ENCODE results near the gene ANXA4. TPM values are rescaled to one million over a fixed set of nuclear protein-coding genes. Genes with fewer than 3 reads are reported as not detected.
"Not testable (repeated sequence)": the region's sequence is repeated elsewhere in the genome, so short reads cannot be mapped to it uniquely, and the experiment has no call there.

The ANXA4 gene
- total and polyA plus RNA-seq, 7 donors = 33.3 to 183 (median 55.8) TPM

DNA sequence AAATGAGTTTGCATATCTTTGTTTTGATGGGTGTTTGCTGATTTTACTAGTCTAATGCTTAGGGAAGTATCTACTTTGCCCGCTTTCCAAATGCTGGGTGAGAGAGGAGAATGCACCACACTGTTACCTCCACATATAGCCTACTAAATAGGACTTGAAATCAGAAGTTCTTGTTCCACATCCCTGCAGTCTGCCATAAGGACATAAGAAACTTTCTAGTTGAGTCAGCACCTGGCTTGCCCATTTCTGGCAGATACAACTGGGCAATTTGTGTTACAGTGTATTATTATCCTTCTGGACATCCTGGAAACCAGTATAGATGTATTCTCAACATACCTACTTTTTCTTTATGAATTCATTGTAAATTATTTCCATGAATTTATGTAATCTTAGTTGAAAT, 29.5 kb downstream of the ANXA4 start:
- Histone ChIP-seq H3K27ac (no peak overlapping the region), H3K36me3 (no peaks in the 10 kb centered on the region), H3K4me1 (peaks cover 0 to 31% (median 28%) of the 10 kb centered on the region in 4 donors), H3K27me3 (no peaks in the 10 kb centered on the region), H3K9me3 (peaks cover 0 to 4% (median 0%) of the 10 kb centered on the region in 4 donors), H3K4me3 (no peak overlapping the region)
- WGBS, 2 donors = 97 to 98% methylated on average over 1 of the region's 1 CpG
- DNase-seq = no peak
- intact Hi-C loops (cut with DNase I) = no loop called here
- TF ChIP-seq POLR2AphosphoS5 (IDR thresholded peaks at IDR 0.05) (no peak), POLR2A (IDR thresholded peaks at IDR 0.05) (no peak)

DNA sequence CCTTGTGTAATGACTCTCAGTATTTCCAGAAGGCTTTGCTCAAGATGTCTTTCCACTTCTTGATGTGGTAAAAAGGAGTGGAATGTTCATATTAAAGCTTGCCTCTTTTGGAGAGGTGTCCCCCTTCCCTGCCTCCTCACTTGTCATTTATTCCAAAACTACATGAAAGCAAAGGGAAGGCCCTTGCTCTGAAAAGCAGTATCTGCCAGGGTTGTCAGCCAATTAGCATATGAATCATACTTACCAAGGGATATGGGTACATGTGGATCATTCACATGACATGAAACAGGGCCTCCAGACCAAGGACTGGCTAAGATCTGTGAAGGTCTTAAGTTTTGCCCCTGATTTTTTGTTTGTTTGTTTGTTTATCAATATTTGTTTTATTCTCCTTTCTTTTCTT, 31.3 kb downstream of the ANXA4 start:
- H3K4me3 ChIP-seq = no peak overlapping the region
- no peak for DNase-seq
- intact Hi-C loops (cut with DNase I) = no loop called here
- H3K27me3 ChIP-seq = no peaks in the 10 kb centered on the region
- H3K36me3 ChIP-seq = no peaks in the 10 kb centered on the region
- no peak for TF ChIP-seq POLR2A (IDR thresholded peaks at IDR 0.05)
- TF ChIP-seq POLR2AphosphoS5 (IDR thresholded peaks at IDR 0.05) = no peak
- TF ChIP-seq EP300 (IDR thresholded peaks at IDR 0.05) = no peak
- TF ChIP-seq, protein P1, sequence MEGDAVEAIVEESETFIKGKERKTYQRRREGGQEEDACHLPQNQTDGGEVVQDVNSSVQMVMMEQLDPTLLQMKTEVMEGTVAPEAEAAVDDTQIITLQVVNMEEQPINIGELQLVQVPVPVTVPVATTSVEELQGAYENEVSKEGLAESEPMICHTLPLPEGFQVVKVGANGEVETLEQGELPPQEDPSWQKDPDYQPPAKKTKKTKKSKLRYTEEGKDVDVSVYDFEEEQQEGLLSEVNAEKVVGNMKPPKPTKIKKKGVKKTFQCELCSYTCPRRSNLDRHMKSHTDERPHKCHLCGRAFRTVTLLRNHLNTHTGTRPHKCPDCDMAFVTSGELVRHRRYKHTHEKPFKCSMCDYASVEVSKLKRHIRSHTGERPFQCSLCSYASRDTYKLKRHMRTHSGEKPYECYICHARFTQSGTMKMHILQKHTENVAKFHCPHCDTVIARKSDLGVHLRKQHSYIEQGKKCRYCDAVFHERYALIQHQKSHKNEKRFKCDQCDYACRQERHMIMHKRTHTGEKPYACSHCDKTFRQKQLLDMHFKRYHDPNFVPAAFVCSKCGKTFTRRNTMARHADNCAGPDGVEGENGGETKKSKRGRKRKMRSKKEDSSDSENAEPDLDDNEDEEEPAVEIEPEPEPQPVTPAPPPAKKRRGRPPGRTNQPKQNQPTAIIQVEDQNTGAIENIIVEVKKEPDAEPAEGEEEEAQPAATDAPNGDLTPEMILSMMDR (IDR thresholded peaks at IDR 0.05) = no peak
- peak overlapping the region in 3 of 4 donors; percentile 4 to 37 (median 26) for H3K27ac ChIP-seq
- H3K4me1 ChIP-seq = peaks cover 0 to 20% (median 16%) of the 10 kb centered on the region in 4 donors
- peaks cover 0 to 4% (median 0%) of the 10 kb centered on the region in 4 donors for H3K9me3 ChIP-seq

DNA sequence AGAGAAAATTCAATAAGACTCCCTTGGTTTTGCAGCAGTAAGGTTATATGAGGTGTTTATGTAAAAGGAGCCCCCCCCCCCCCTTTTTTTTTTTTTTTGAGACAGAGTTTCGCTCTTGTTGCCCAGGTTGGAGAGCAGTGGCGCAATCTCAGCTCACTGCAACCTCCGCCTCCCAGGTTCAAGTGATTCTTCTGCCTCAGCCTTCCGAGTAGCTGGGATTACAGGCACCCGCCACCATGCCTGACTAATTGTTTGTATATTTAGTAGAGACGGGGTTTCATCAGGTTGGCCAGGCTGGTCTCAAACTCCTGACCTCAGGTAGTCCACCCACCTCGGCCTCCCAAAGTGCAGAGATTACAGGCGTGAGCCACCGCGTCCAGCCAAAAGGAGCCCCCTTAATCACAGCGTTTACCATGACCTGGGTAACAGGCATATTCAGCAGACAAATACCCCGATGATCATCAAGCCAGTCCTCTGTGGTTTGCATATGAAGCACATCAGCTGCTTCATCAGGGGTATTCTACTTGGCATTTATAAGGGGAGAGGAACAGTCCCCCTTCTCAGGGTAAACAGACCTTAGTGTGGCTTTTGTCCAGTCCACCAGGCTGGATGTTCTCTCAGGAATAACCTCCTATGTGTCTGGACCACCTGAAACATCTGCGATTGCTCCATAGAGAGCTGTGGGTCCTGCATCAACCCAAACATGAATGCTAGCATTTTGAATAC, 32.5 kb downstream of the ANXA4 start:
- DNase-seq; H3K27me3 ChIP-seq; H3K36me3 ChIP-seq; H3K9me3 ChIP-seq; H3K4me3 ChIP-seq; intact Hi-C loops (cut with DNase I); H3K27ac ChIP-seq: not testable (repeated sequence)
- peaks cover 0 to 19% (median 15%) of the 10 kb centered on the region in 4 donors for H3K4me1 ChIP-seq
- whole genome bisulfite sequencing, 2 donors = 86 to 95% methylated on average over 13 of the region's 13 CpGs

DNA sequence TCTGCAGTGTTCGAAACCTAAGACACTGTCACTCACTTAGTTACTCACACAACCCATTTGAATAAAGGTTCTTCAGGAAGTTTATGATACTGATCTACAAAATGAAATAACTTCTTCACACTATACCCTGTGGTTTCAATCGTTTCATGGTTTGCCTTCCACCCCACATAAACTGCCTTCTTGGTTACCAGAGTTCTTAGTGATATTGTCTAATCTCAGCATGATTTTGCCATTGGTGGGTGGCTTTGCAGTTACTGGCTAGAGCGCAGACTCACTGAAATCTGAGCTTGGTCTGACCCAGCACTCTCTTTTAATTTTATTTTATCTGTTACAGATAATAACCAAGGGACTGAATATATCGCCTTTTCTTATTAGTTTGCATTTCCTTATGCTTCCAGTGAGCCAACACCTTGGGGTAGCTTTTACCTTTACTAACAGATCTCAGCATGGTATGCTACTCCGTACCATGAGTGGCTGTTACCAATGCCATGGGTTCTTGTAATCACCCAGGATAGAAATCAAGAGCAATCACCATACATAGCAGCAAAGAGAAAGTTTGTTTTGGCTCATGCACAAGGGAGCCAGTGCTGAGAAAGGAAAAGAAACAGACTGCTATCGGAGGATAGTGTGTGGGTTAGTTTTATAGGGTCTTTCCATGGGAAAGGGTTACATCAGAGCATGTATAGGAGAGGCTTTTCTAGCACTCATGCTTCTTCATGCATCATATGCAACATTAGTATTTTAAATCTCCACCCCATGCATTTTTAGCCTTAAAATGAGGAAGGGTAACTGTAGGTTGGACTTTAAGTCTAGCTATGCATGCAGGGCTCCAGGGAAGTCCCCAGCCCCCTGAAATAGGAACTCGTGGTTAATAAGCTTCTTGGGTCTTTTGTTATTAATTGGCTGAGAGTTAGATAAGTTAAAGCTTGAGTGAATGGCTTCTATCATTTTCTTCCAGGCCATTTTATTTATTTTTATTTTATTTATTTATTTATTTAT, 33.3 kb downstream of the ANXA4 start:
- TF ChIP-seq POLR2AphosphoS5 (IDR thresholded peaks at IDR 0.05) (no peak), POLR2A (IDR thresholded peaks at IDR 0.05) (no peak), EP300 (IDR thresholded peaks at IDR 0.05) (no peak)
- TF ChIP-seq, protein P1 (IDR thresholded peaks at IDR 0.05) = no peak
- no peak overlapping the region for H3K27ac ChIP-seq
- intact Hi-C loops (cut with DNase I) = no loop called here
- peaks cover 0 to 10% (median 7%) of the 10 kb centered on the region in 4 donors for H3K4me1 ChIP-seq
- 51 to 56% methylated on average over 7 of the region's 7 CpGs for WGBS, 2 donors
- no peak for DNase-seq
- H3K27me3 ChIP-seq = no peaks in the 10 kb centered on the region
- H3K4me3 ChIP-seq = no peak overlapping the region
- no peaks in the 10 kb centered on the region for H3K36me3 ChIP-seq
- H3K9me3 ChIP-seq = peaks cover 0 to 4% (median 0%) of the 10 kb centered on the region in 4 donors

DNA sequence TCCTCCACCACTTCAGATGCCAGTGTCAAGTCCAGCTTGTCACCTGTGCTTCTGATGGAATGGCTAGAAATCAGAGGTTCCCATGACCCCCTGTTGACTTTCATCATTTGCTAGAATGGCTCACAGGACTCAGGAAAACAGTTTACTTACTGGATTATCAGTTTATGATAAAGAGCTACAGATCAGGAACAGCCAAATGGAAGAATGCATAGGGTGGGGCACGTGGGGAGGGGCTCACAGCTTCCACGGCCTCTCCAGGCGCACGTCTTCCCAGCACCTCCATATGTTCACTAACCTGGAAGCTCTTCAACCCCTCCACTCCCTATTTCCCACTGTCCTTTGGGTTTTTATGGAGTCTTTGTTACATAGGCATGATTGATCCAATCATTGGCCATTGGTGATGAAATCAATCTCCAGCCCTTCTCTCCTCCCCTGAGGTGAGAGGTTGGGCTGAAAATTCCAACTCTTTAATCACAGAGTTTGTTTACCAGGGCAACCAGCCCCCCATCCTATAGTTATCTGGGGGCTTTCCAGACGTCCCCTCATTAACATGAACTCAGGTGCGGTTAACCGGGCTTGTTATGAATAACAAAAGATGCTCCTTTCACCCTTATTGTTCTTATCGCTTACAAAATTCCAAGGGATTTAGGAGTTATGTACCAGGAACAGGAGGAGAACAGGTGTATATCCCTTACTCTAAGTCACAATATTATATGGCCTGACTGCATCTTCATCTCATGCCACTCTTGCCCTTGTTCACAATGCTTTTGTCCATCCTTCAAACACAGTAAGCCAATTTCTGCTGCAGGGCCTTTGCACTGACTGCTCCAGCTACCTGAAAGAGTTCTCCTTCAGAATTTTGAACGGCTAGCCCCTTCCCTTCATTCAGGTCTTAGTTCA, 35.2 kb downstream of the ANXA4 start:
- H3K4me1 ChIP-seq = peaks cover 0 to 7% (median 3%) of the 10 kb centered on the region in 4 donors
- H3K27ac ChIP-seq = no peak overlapping the region
- intact Hi-C loops (cut with DNase I) = no loop called here
- H3K4me3 ChIP-seq = no peak overlapping the region
- H3K36me3 ChIP-seq = no peaks in the 10 kb centered on the region
- H3K9me3 ChIP-seq = peaks cover 0 to 4% (median 0%) of the 10 kb centered on the region in 4 donors
- DNase-seq = no peak
- WGBS, 2 donors = 86 to 91% methylated on average over 9 of the region's 9 CpGs
- H3K27me3 ChIP-seq = no peaks in the 10 kb centered on the region
- TF ChIP-seq EP300 (IDR thresholded peaks at IDR 0.05) = no peak
- no peak for TF ChIP-seq POLR2AphosphoS5 (IDR thresholded peaks at IDR 0.05)
- no peak for TF ChIP-seq POLR2A (IDR thresholded peaks at IDR 0.05)
- TF ChIP-seq, protein P1 (IDR thresholded peaks at IDR 0.05) = no peak

Measured in sigmoid colon (tissue), 7 donors.